B cell (primary cell): Measurements from ENCODE around the gene TSC22D2. TPM values are rescaled to one million over a fixed set of nuclear protein-coding genes. Genes with fewer than 3 reads are reported as not detected.
A peak's percentile ranks its signal among the peaks of the same experiment; 100 is the strongest.

Experiments used
- ATAC-seq: fragments of 200-7000 bp; cut with Tn5 transposase; one replicate; pipeline ENCODE4 v1.10.0; 2021; ENCODE audit warnings: low read depth, mild to moderate bottlenecking, moderate number of reproducible peaks, moderate library complexity
- CTCF ChIA-PET: fragments of 350-600 bp; sonication (Branson Sonifier 250); formaldehyde crosslinking; loops from one replicate; lab custom pipeline; 2021; ENCODE audit warnings: antibody characterized with exemption, inconsistent platforms; lab: Charles Lee
- POLR2A ChIA-PET: fragments of 350-600 bp; sonication (Branson Sonifier 250); formaldehyde crosslinking; loops from one replicate; lab custom pipeline; 2021; ENCODE audit warnings: antibody characterized with exemption; lab: Charles Lee
- DNase-seq: peaks from one replicate; pipeline ENCODE4 v3.0.0; 2013
- H2AFZ ChIP-seq: 2 replicates; pipeline ENCODE4 v1.6.1; 2012; ENCODE audit warnings: mild to moderate bottlenecking, low read depth, low read length; ENCODE audit not compliant: insufficient read depth, poor library complexity, severe bottlenecking
- H3K27ac ChIP-seq, 2 donors: 1 replicate in 1 of 2; 2 replicates in 1 of 2; pipeline ENCODE4 v1.5.1; 2012 to 2013; ENCODE audit warnings: low read length in 2 of 2, mild to moderate bottlenecking in 2 of 2, moderate library complexity in 1 of 2
- H3K27me3 ChIP-seq, 4 experiments: fragments of 200-600 bp in 1 of 4; sonication (generic) in 1 of 4; replicated peaks in 1 of 4; 1 replicate in 2 of 4; 2 replicates in 2 of 4; pipeline versions ENCODE4 v1.6.1 to v1.7.0; 2013 to 2016; ENCODE audit warnings: low read length in 3 of 4, mild to moderate bottlenecking in 2 of 4, mixed read lengths in 1 of 4, moderate library complexity in 1 of 4; ENCODE audit not compliant: insufficient read depth in 4 of 4, control insufficient read depth in 3 of 4; ENCODE audit errors: control extremely low read depth in 1 of 4
- H3K36me3 ChIP-seq, 2 experiments: replicated peaks in 1 of 2; 1 replicate in 1 of 2; 2 replicates in 1 of 2; pipeline versions ENCODE4 v1.6.1 to v1.7.1; 2013; ENCODE audit warnings: low read length in 1 of 2; ENCODE audit not compliant: insufficient read depth in 2 of 2, control insufficient read depth in 1 of 2; ENCODE audit errors: control extremely low read depth in 1 of 2, extremely low read depth in 1 of 2
- H3K4me1 ChIP-seq, 2 donors: fragments of 200-600 bp in 1 of 2; sonication (generic) in 1 of 2; 1 replicate in 1 of 2; 2 replicates in 1 of 2; pipeline versions ENCODE4 v1.5.1 to v1.6.1; 2013 to 2017; ENCODE audit warnings: low read length in 2 of 2; ENCODE audit not compliant: control insufficient read depth in 2 of 2, insufficient read depth in 2 of 2
- H3K4me2 ChIP-seq: replicated peaks from 2 replicates; pipeline ENCODE3; 2012; ENCODE audit warnings: mild to moderate bottlenecking, low read depth, low read length; ENCODE audit not compliant: poor library complexity, severe bottlenecking
- H3K4me3 ChIP-seq, 5 experiments: fragments of 200-600 bp in 1 of 5; sonication (generic) in 1 of 5; 1 replicate in 3 of 5; 2 replicates in 2 of 5; pipeline versions ENCODE4 v1.5.1 to v1.7.0; 2011 to 2016; ENCODE audit warnings: low read length in 4 of 5, mild to moderate bottlenecking in 4 of 5, low read depth in 2 of 5, control low read depth in 1 of 5, moderate library complexity in 1 of 5; ENCODE audit not compliant: insufficient read depth in 1 of 5; ENCODE audit errors: control extremely low read depth in 1 of 5, extremely low read depth in 1 of 5
- H3K79me2 ChIP-seq: fragments of 200-600 bp; sonication (generic); one replicate; pipeline ENCODE4 v1.6.0; 2016; ENCODE audit warnings: low read length; ENCODE audit not compliant: control insufficient read depth, insufficient read depth
- H3K9ac ChIP-seq: fragments of 200-600 bp; sonication (generic); 2 replicates; pipeline ENCODE4 v1.6.1; 2017; ENCODE audit warnings: mild to moderate bottlenecking, low read length, moderate library complexity
- H3K9me3 ChIP-seq, 3 donors: one replicate each; pipeline versions ENCODE4 v1.6.1 to v1.7.1; 2013; ENCODE audit warnings: low read length in 2 of 3; ENCODE audit not compliant: control insufficient read depth in 2 of 3, insufficient read depth in 1 of 3; ENCODE audit errors: control extremely low read depth in 1 of 3
- H4K20me1 ChIP-seq: 2 replicates; pipeline ENCODE4 v1.6.0; 2012; ENCODE audit warnings: mild to moderate bottlenecking, low read length; ENCODE audit not compliant: insufficient read depth, control insufficient read depth, poor library complexity, severe bottlenecking
- H3K27ac Mint-ChIP-seq: one replicate; pipeline ENCODE4 v1.8.0; 2021; ENCODE audit warnings: mixed read lengths
- H3K27me3 Mint-ChIP-seq: one replicate; pipeline ENCODE4 v1.8.0; 2021; ENCODE audit warnings: mixed read lengths
- H3K4me1 Mint-ChIP-seq: one replicate; pipeline ENCODE4 v1.8.0; 2021; ENCODE audit warnings: mixed read lengths
- H3K4me3 Mint-ChIP-seq: one replicate; pipeline ENCODE4 v1.8.0; 2021; ENCODE audit warnings: mixed read lengths
- H3K9me3 Mint-ChIP-seq: one replicate; pipeline ENCODE4 v1.8.0; 2022; ENCODE audit warnings: mixed read lengths; ENCODE audit not compliant: insufficient read depth
- CTCF ChIP-seq: fragments of 200-600 bp; IDR thresholded peaks from one replicate; pipeline ENCODE4 v1.8.0; 2022; ENCODE audit warnings: antibody characterized with exemption, mild to moderate bottlenecking
- EZH2 ChIP-seq: IDR thresholded peaks from 2 replicates; pipeline ENCODE4 v1.6.1; 2012; ENCODE audit warnings: borderline replicate concordance, low read depth, mild to moderate bottlenecking, moderate library complexity, low read length; ENCODE audit not compliant: insufficient read depth, poor library complexity, severe bottlenecking
- WGBS: methylation state at CpG from one replicate; pipeline ENCODE4 v1.1.5; 2013; ENCODE audit warnings: missing lambda C conversion rate; ENCODE audit not compliant: insufficient coverage; 5-methylcytosine and 5-hydroxymethylcytosine counted together
- intact Hi-C: fragments of 100-400 bp; cut with micrococcal nuclease; formaldehyde crosslinking; loops from one replicate; pipeline ENCODE4 v1.10.0; 2022
- polyA plus RNA-seq: library from polyadenylated mRNA; depleted of rRNA; stranded (reverse); fragments of >200 nt; gene quantifications from 2 replicates; pipeline ENCODE4 v1.2.3, GENCODE V29; 2012
- total RNA-seq, 2 donors: library from RNA; stranded (reverse); fragments of 120-200 nt in 1 of 2; gene quantifications; 1 replicate in 1 of 2; 2 replicates in 1 of 2; pipeline versions ENCODE4 v1.2.3 to v1.2.4, GENCODE V29; 2013 to 2022

The TSC22D2 gene
- total and polyA plus RNA-seq, 2 donors (not counting 1 experiment from before 2014, with no cell fraction given), result 17.2 to 45.9 TPM

- intact Hi-C loops, result loop anchor here (10.0 kb wide), 1 partner anchor 876 kb away; no protein-coding TSS in a partner anchor
- Histone ChIP-seq H3K9me3 (no peaks in the 10 kb centered on the region), H3K4me1 (peaks cover 20 to 21% of the 10 kb centered on the region in 2 donors), H3K9ac (no peak overlapping the region), H4K20me1 (no peaks in the 10 kb centered on the region), H3K36me3 (no peaks in the 10 kb centered on the region), H3K79me2 (no peaks in the 10 kb centered on the region), H3K27me3 (no peaks in the 10 kb centered on the region), H3K4me2 (no peak overlapping the region), H3K27ac (no peak overlapping the region), H3K4me3 (no peak overlapping the region), H2AFZ (no peak overlapping the region)
- Mint-ChIP-seq H3K9me3 (no peaks in the 10 kb centered on the region), H3K4me3 (no peak overlapping the region), H3K27me3 (no peaks in the 10 kb centered on the region), H3K4me1 (peaks cover 23% of the 10 kb centered on the region), H3K27ac (no peak overlapping the region)
- ChIA-PET POLR2A (no interaction called here), CTCF (no interaction called here)
- ATAC-seq (no peak), DNase-seq (no peak)
- no peak for TF ChIP-seq CTCF
- no peak for TF ChIP-seq EZH2
- no CpG with 5 or more reads among the region's 5 CpGs for WGBS
Observed at GRCh38 chr3:150388498-150389418, 19.3 kb upstream of the TSC22D2 start.

- Mint-ChIP-seq H3K9me3 (no peaks in the 10 kb centered on the region), H3K27ac (no peak overlapping the region), H3K4me3 (no peak overlapping the region), H3K4me1 (peaks cover 11% of the 10 kb centered on the region), H3K27me3 (no peaks in the 10 kb centered on the region)
- Histone ChIP-seq H3K4me1 (peaks cover 8 to 9% of the 10 kb centered on the region in 2 donors), H3K79me2 (no peaks in the 10 kb centered on the region), H3K4me3 (no peak overlapping the region), H3K27me3 (no peaks in the 10 kb centered on the region), H4K20me1 (no peaks in the 10 kb centered on the region), H3K27ac (no peak overlapping the region), H3K9me3 (no peaks in the 10 kb centered on the region), H3K9ac (no peak overlapping the region), H3K36me3 (no peaks in the 10 kb centered on the region), H3K4me2 (no peak overlapping the region), H2AFZ (peak overlapping the region; percentile 3)
- CTCF ChIA-PET, result no interaction called here
- intact Hi-C loops, result no loop called here
- POLR2A ChIA-PET, result no interaction called here
- DNase-seq (no peak), ATAC-seq (no peak)
- TF ChIP-seq EZH2, result no peak
- no peak for TF ChIP-seq CTCF
Observed at GRCh38 chr3:150390087-150390486, 18.0 kb upstream of the TSC22D2 start.
